H1 (cell line): ENCODE data around the gene CDC26. TPM values are rescaled to one million over a fixed set of nuclear protein-coding genes. Genes with fewer than 3 reads are reported as not detected.

Experiments used
- CTCF ChIA-PET: fragments of 300-600 bp; sonication (Branson Sonifier 250); formaldehyde crosslinking; loops from one replicate; lab custom pipeline; 2021; ENCODE audit not compliant: partially characterized antibody; lab: Charles Lee
- POLR2A ChIA-PET: fragments of 300-600 bp; sonication (Branson Sonifier 250); formaldehyde crosslinking; loops from one replicate; lab custom pipeline; 2021; ENCODE audit warnings: inconsistent platforms; ENCODE audit not compliant: partially characterized antibody; lab: Charles Lee
- DNase-seq, 2 experiments: peaks; one replicate each; pipeline versions ENCODE4 v3.0.0 to v3.0.0-alpha.2; 2010 to 2022; ENCODE audit warnings: low spot score in 2 of 2, low read depth in 1 of 2, mixed read lengths in 1 of 2
- FAIRE-seq: peaks from 2 replicates; lab custom pipeline; 2011; peaks lifted over from hg19 to GRCh38; lab: Jason Lieb, UNC
- H2AFZ ChIP-seq: 2 replicates; pipeline ENCODE4 v1.8.1; 2012; ENCODE audit warnings: low read length, inconsistent platforms
- H2AK5ac ChIP-seq: 2 replicates; pipeline ENCODE4 v1.6.1; 2013; ENCODE audit warnings: low read depth, low read length
- H2BK120ac ChIP-seq: replicated peaks from 2 replicates; pipeline ENCODE3; 2013; ENCODE audit warnings: low read depth, low read length, inconsistent platforms
- H2BK12ac ChIP-seq: 2 replicates; pipeline ENCODE4 v1.6.1; 2013; ENCODE audit warnings: low read depth, low read length
- H2BK15ac ChIP-seq: 2 replicates; pipeline ENCODE4 v1.6.1; 2013; ENCODE audit warnings: low read length
- H2BK20ac ChIP-seq: 2 replicates; pipeline ENCODE4 v1.6.1; 2013; ENCODE audit warnings: low read length
- H2BK5ac ChIP-seq: 2 replicates; pipeline ENCODE4 v1.6.1; 2013; ENCODE audit warnings: low read depth, low read length
- H3K14ac ChIP-seq: 2 replicates; pipeline ENCODE4 v1.6.1; 2013; ENCODE audit warnings: inconsistent platforms; ENCODE audit not compliant: insufficient read length
- H3K18ac ChIP-seq: 2 replicates; pipeline ENCODE4 v1.6.1; 2013; ENCODE audit warnings: low read length; ENCODE audit errors: extremely low read depth
- H3K23ac ChIP-seq: 2 replicates; pipeline ENCODE4 v1.6.1; 2013; ENCODE audit warnings: inconsistent platforms; ENCODE audit not compliant: insufficient read length
- H3K23me2 ChIP-seq: 2 replicates; pipeline ENCODE4 v1.6.1; 2013; ENCODE audit warnings: low read depth, low read length
- H3K27ac ChIP-seq: 2 replicates; pipeline ENCODE4 v1.6.1; 2011; ENCODE audit warnings: low read depth, low read length, inconsistent platforms
- H3K27me3 ChIP-seq, 4 experiments: replicated peaks in 1 of 4; 1 replicate in 1 of 4; 2 replicates in 3 of 4; pipeline versions ENCODE4 v1.6.1 to v1.8.1; 2011 to 2013; ENCODE audit warnings: low read length in 3 of 4, mild to moderate bottlenecking in 3 of 4, inconsistent platforms in 2 of 4, mixed read lengths in 2 of 4, moderate library complexity in 1 of 4; ENCODE audit not compliant: control insufficient read depth in 3 of 4, insufficient read depth in 3 of 4; ENCODE audit errors: extremely low read depth in 1 of 4
- H3K36me3 ChIP-seq, 4 experiments: 2 replicates each; pipeline versions ENCODE4 v1.6.1 to v1.8.1; 2011 to 2013; ENCODE audit warnings: mild to moderate bottlenecking in 4 of 4, low read length in 3 of 4, moderate library complexity in 2 of 4, control low read depth in 1 of 4, inconsistent platforms in 1 of 4; ENCODE audit not compliant: insufficient read depth in 4 of 4, control insufficient read depth in 2 of 4
- H3K4ac ChIP-seq: replicated peaks from 2 replicates; pipeline ENCODE3; 2013; ENCODE audit warnings: low read length, low read depth, mixed read lengths, inconsistent platforms; ENCODE audit not compliant: insufficient read length
- H3K4me1 ChIP-seq, 4 experiments: replicated peaks in 1 of 4; 1 replicate in 1 of 4; 2 replicates in 3 of 4; pipeline versions ENCODE4 v1.6.1 to v1.8.1; 2011 to 2013; ENCODE audit warnings: low read length in 3 of 4, inconsistent platforms in 2 of 4, mixed read lengths in 1 of 4; ENCODE audit not compliant: insufficient read depth in 4 of 4, control insufficient read depth in 3 of 4
- H3K4me2 ChIP-seq, 2 experiments: 2 replicates each; pipeline versions ENCODE4 v1.6.1 to v1.8.1; 2011 to 2013; ENCODE audit warnings: low read depth in 2 of 2, low read length in 2 of 2, control low read depth in 1 of 2, inconsistent platforms in 1 of 2, mild to moderate bottlenecking in 1 of 2; ENCODE audit not compliant: insufficient read depth in 1 of 2
- H3K4me3 ChIP-seq, 4 experiments: fragments of 200-600, 300-600 bp in 1 of 4; sonication (generic), shearing (Covaris generic), sonication (Bioruptor Twin) in 1 of 4; 2 replicates each; pipeline versions ENCODE4 v1.5.1 to v1.8.1; 2011 to 2016; ENCODE audit warnings: low read length in 4 of 4, low read depth in 3 of 4, control low read depth in 2 of 4, inconsistent platforms in 2 of 4, mild to moderate bottlenecking in 2 of 4, mixed read lengths in 1 of 4, moderate library complexity in 1 of 4; ENCODE audit not compliant: insufficient read depth in 2 of 4; ENCODE audit errors: extremely low read depth in 1 of 4
- H3K56ac ChIP-seq: replicated peaks from 2 replicates; pipeline ENCODE3; 2013; ENCODE audit warnings: low read depth, mild to moderate bottlenecking, mixed read lengths, low read length, inconsistent platforms; ENCODE audit not compliant: insufficient read length
- H3K79me1 ChIP-seq: 2 replicates; pipeline ENCODE4 v1.6.1; 2013; ENCODE audit warnings: low read depth, low read length, control low read depth
- H3K79me2 ChIP-seq, 2 experiments: 2 replicates each; pipeline versions ENCODE4 v1.6.1 to v1.8.1; 2012 to 2013; ENCODE audit warnings: low read length in 2 of 2, mild to moderate bottlenecking in 2 of 2, inconsistent platforms in 1 of 2; ENCODE audit not compliant: insufficient read depth in 2 of 2, control insufficient read depth in 1 of 2
- H3K9ac ChIP-seq, 4 experiments: replicated peaks in 1 of 4; 1 replicate in 1 of 4; 2 replicates in 3 of 4; pipeline versions ENCODE4 v1.6.1 to v1.8.1; 2011 to 2013; ENCODE audit warnings: low read depth in 3 of 4, low read length in 3 of 4, control low read depth in 2 of 4, mild to moderate bottlenecking in 2 of 4, moderate library complexity in 2 of 4, inconsistent platforms in 1 of 4; ENCODE audit errors: extremely low read depth in 1 of 4
- H3K9me3 ChIP-seq, 2 experiments: 2 replicates each; pipeline versions ENCODE4 v1.6.1 to v1.8.1; 2012 to 2013; ENCODE audit warnings: mild to moderate bottlenecking in 2 of 2, moderate library complexity in 2 of 2, control low read depth in 1 of 2, inconsistent platforms in 1 of 2, low read depth in 1 of 2, low read length in 1 of 2, mixed read lengths in 1 of 2; ENCODE audit not compliant: insufficient read depth in 2 of 2
- H4K20me1 ChIP-seq, 2 experiments: replicated peaks in 1 of 2; 2 replicates each; pipeline versions ENCODE3 to v1.8.1; 2011 to 2013; ENCODE audit warnings: inconsistent platforms in 2 of 2, low read length in 2 of 2, mild to moderate bottlenecking in 1 of 2; ENCODE audit not compliant: insufficient read depth in 2 of 2, control insufficient read depth in 1 of 2
- H4K5ac ChIP-seq: 2 replicates; pipeline ENCODE4 v1.6.1; 2013; ENCODE audit warnings: low read length, low read depth, mixed read lengths, inconsistent platforms; ENCODE audit not compliant: insufficient read length
- H4K8ac ChIP-seq: 2 replicates; pipeline ENCODE4 v1.8.0; 2013; ENCODE audit warnings: mild to moderate bottlenecking, moderate library complexity, low read length, inconsistent platforms; ENCODE audit not compliant: insufficient read depth; ENCODE audit errors: extremely low read depth
- H4K91ac ChIP-seq: replicated peaks from 2 replicates; pipeline ENCODE3; 2013; ENCODE audit warnings: low read length, mixed read lengths, inconsistent platforms; ENCODE audit not compliant: insufficient read length
- CHD2 ChIP-seq: IDR thresholded peaks from 2 replicates; pipeline ENCODE4 v1.6.1; 2012; ENCODE audit warnings: low read length, improper control_type of control experiment
- whole genome bisulfite sequencing, 2 experiments: shearing (Covaris generic) in 1 of 2; methylation state at CpG; one replicate each; pipeline versions ENCODE4 v1.1.6 to v1.1.7; 2013 to 2015; ENCODE audit warnings: low lambda C conversion rate in 2 of 2, mixed read lengths in 2 of 2, inconsistent platforms in 1 of 2, low coverage in 1 of 2, missing lambda C conversion rate in 1 of 2; ENCODE audit not compliant: insufficient replicate concordance in 2 of 2, insufficient coverage in 1 of 2, insufficient read length in 1 of 2; ENCODE audit errors: extremely low coverage in 1 of 2, missing lambda C conversion rate in 1 of 2; 5-methylcytosine and 5-hydroxymethylcytosine counted together
- polyA plus RNA-seq, 7 experiments: library from polyadenylated mRNA; depleted of rRNA in 3 of 7; stranded (reverse) in 5 of 7; unstranded in 2 of 7; fragments of >200 nt in 5 of 7; fragments of 200-250 nt in 2 of 7; gene quantifications; 1 replicate in 5 of 7; 2 replicates in 1 of 7; 4 replicates in 1 of 7; pipeline versions ENCODE4 v1.2.1 to v1.2.3, GENCODE V29; 2011 to 2013; ENCODE audit warnings: missing spikeins in 2 of 7, mixed read lengths in 2 of 7
- total RNA-seq: library from RNA; stranded (reverse); fragmentation: NEBNext Ultra II Directional; extraction: Animal tissue kit (Norgen Biotek cat#: 25700); gene quantifications from 2 replicates; pipeline ENCODE4 v1.2.1, GENCODE V29; 2021

The CDC26 gene
- total and polyA plus RNA-seq, 2 of the 8 experiments (the other 6 are each of a cell fraction or from before 2014, with no cell fraction given), result 31.5 to 41.9 TPM

- peaks cover 0 to 2% (median 0%) of the 10 kb centered on the region in 4 experiments; a peak in 2 of 7 replicates for H3K27me3 ChIP-seq
- DNase-seq (no peak), FAIRE-seq (no peak)
- H2BK120ac ChIP-seq, result no peak overlapping the region
- H2AK5ac ChIP-seq, result no peak overlapping the region
- WGBS, 2 experiments, result 86% methylated on average over 4 of the region's 4 CpGs; no CpG with 5 or more reads in 1 of the 2 experiments
- no peak overlapping the region for H2AFZ ChIP-seq
- no peak overlapping the region for H2BK15ac ChIP-seq
- no peaks in the 10 kb centered on the region for H3K36me3 ChIP-seq
- no peak overlapping the region for H2BK12ac ChIP-seq
- CTCF ChIA-PET, result interaction anchor here (0.5 to 1.9 kb wide), 3 partner anchors 10 to 66 kb away, joined by 3 to 4 read pairs (median 3); no protein-coding TSS in a partner anchor
- no peaks in the 10 kb centered on the region; the same call in 1 of the 2 replicates for H3K23me2 ChIP-seq
- no peak overlapping the region for H4K5ac ChIP-seq
- no peak overlapping the region for H2BK5ac ChIP-seq
- H3K4me3 ChIP-seq, result no peak overlapping the region
- no peak overlapping the region for H2BK20ac ChIP-seq
- no peak overlapping the region for H3K23ac ChIP-seq
- no peak overlapping the region for H4K91ac ChIP-seq
- H3K56ac ChIP-seq, result no peak overlapping the region
- no peak overlapping the region for H4K8ac ChIP-seq
- POLR2A ChIA-PET, result no interaction called here
- H3K9ac ChIP-seq, result no peak overlapping the region
- no peak overlapping the region for H3K4me2 ChIP-seq
- no peak overlapping the region for H3K4ac ChIP-seq
- no peaks in the 10 kb centered on the region for H3K9me3 ChIP-seq
- TF ChIP-seq CHD2, result no peak
- no peaks in the 10 kb centered on the region for H4K20me1 ChIP-seq
- H3K14ac ChIP-seq, result no peak overlapping the region
- no peaks in the 10 kb centered on the region for H3K79me2 ChIP-seq
- no peak overlapping the region for H3K18ac ChIP-seq
- H3K27ac ChIP-seq, result no peak overlapping the region
- no peaks in the 10 kb centered on the region for H3K79me1 ChIP-seq
- H3K4me1 ChIP-seq, result no peaks in the 10 kb centered on the region
Observed at GRCh38 chr9:113316030-113316429, 40.7 kb upstream of the CDC26 start.
